HG03108 (cell line): Measurements from ENCODE around the gene NUDT3.
"Not testable (repeated sequence)": the region's sequence is repeated elsewhere in the genome, so short reads cannot be mapped to it uniquely, and the experiment has no call there.

Experiments used
- ATAC-seq: cut with Tn5 transposase; IDR thresholded peaks from one replicate; pipeline ENCODE4 v1.9.1; 2021; ENCODE audit warnings: moderate library complexity; ENCODE audit not compliant: unreplicated experiment

Gene NUDT3

GRCh38 chr6:34295721-34296120 lies 96.7 kb downstream of the NUDT3 start:
- ATAC-seq: peak; percentile 89

GRCh38 chr6:34292954-34293353 lies 99.5 kb downstream of the NUDT3 start:
- no peak for ATAC-seq

GRCh38 chr6:34289137-34289536 lies 103.3 kb downstream of the NUDT3 start:
- ATAC-seq: no peak

- ATAC-seq: peak; percentile 46
Measured at GRCh38 chr6:34288581-34288980, 103.9 kb downstream of the NUDT3 start.

GRCh38 chr6:34285448-34286164 lies 106.9 kb downstream of the NUDT3 start:
- ATAC-seq: no peak

- ATAC-seq: no peak
Measured at GRCh38 chr6:34284563-34285447, 107.7 kb downstream of the NUDT3 start.

GRCh38 chr6:34281702-34282334 lies 110.7 kb downstream of the NUDT3 start:
- ATAC-seq: no peak

GRCh38 chr6:34280216-34280615 lies 112.3 kb downstream of the NUDT3 start:
- ATAC-seq: no peak

GRCh38 chr6:34278833-34279232 lies 113.6 kb downstream of the NUDT3 start:
- no peak for ATAC-seq

GRCh38 chr6:34277763-34278112 lies 114.7 kb downstream of the NUDT3 start:
- ATAC-seq: no peak

GRCh38 chr6:34276881-34277762 lies 115.3 kb downstream of the NUDT3 start:
- ATAC-seq: no peak

- ATAC-seq: no peak
Measured at GRCh38 chr6:34276191-34276590, 116.3 kb downstream of the NUDT3 start.

GRCh38 chr6:34275128-34275804 lies 117.2 kb downstream of the NUDT3 start:
- ATAC-seq: no peak

GRCh38 chr6:34274129-34274528 lies 118.3 kb downstream of the NUDT3 start:
- ATAC-seq: no peak

- peak; percentile 38 for ATAC-seq
Measured at GRCh38 chr6:34273242-34273805, 119.1 kb downstream of the NUDT3 start.

- ATAC-seq: no peak
Measured at GRCh38 chr6:34272013-34272926, 120.2 kb downstream of the NUDT3 start.

- not testable (repeated sequence) for ATAC-seq
Measured at GRCh38 chr6:34269658-34270341, 122.7 kb downstream of the NUDT3 start.

GRCh38 chr6:34269132-34269531 lies 123.3 kb downstream of the NUDT3 start:
- not testable (repeated sequence) for ATAC-seq
